Esophagus squamous epithelium (tissue), 5 donors: ENCODE results near the gene ZSWIM6. TPM values are rescaled to one million over a fixed set of nuclear protein-coding genes. Genes with fewer than 3 reads are reported as not detected.
A peak's percentile ranks its signal among the peaks of the same experiment; 100 is the strongest.

Experiments used
- DNase-seq: peaks from one replicate; lab custom pipeline; 2025; lab: John Stamatoyannopoulos, UW
- H3K27ac ChIP-seq, 4 donors: fragments of 200-600 bp; sonication (generic); one replicate each; pipeline ENCODE4 v1.5.1; 2016 to 2019; ENCODE audit warnings: mild to moderate bottlenecking in 1 of 4
- H3K27me3 ChIP-seq, 4 donors: fragments of 200-600 bp; sonication (generic); 1 replicate in 3 of 4; 2 replicates in 1 of 4; pipeline versions ENCODE4 v1.5.1 to v1.6.0; 2017 to 2021; ENCODE audit warnings: antibody characterized with exemption in 1 of 4
- H3K36me3 ChIP-seq, 3 donors: fragments of 200-600 bp; sonication (generic); one replicate each; pipeline ENCODE4 v1.5.1; 2016 to 2019
- H3K4me1 ChIP-seq, 3 donors: fragments of 200-600 bp; sonication (generic); one replicate each; pipeline ENCODE4 v1.5.1; 2017 to 2019
- H3K4me3 ChIP-seq, 4 donors: fragments of 200-600 bp; sonication (generic); 1 replicate in 3 of 4; 2 replicates in 1 of 4; pipeline ENCODE4 v1.5.1; 2016 to 2019; ENCODE audit warnings: mild to moderate bottlenecking in 2 of 4, moderate library complexity in 1 of 4
- H3K9me3 ChIP-seq, 3 donors: fragments of 200-600 bp; sonication (generic); one replicate each; pipeline ENCODE4 v1.5.1; 2016 to 2019
- POLR2A ChIP-seq, 4 donors: fragments of 450-650 bp; IDR thresholded peaks; one replicate each; pipeline ENCODE4 v1.6.1; 2017; ENCODE audit warnings: antibody characterized with exemption in 4 of 4, mild to moderate bottlenecking in 4 of 4, moderate library complexity in 3 of 4
- WGBS, 2 donors: methylation state at CpG; one replicate each; pipeline ENCODE4 v1.1.5; 2018; 5-methylcytosine and 5-hydroxymethylcytosine counted together
- intact Hi-C: fragments of 100-400 bp; cut with DNase I; formaldehyde crosslinking; loops from one replicate; pipeline ENCODE4 v1.15.0; 2022
- total RNA-seq, 4 donors: library from RNA; depleted of rRNA; stranded (reverse); fragments of >200 nt; gene quantifications; one replicate each; pipeline ENCODE4 v1.1.0, GENCODE V29; 2016
- TF ChIP-seq, protein P1 (sequence below), 6 experiments: fragments of 450-650 bp in 4 of 6; fragments of 200-600 bp in 2 of 6; sonication (generic) in 2 of 6; IDR thresholded peaks; one replicate each; pipeline ENCODE4 v1.5.1; 2016 to 2019; ENCODE audit warnings: antibody characterized with exemption in 6 of 6, mild to moderate bottlenecking in 4 of 6, moderate library complexity in 4 of 6
- donor health status: DM: yes; HTN: yes; CAD: no.

Gene ZSWIM6
- total RNA-seq, 4 donors from 2014 or later: 6.4 to 12.4 (median 8.8) TPM

DNA sequence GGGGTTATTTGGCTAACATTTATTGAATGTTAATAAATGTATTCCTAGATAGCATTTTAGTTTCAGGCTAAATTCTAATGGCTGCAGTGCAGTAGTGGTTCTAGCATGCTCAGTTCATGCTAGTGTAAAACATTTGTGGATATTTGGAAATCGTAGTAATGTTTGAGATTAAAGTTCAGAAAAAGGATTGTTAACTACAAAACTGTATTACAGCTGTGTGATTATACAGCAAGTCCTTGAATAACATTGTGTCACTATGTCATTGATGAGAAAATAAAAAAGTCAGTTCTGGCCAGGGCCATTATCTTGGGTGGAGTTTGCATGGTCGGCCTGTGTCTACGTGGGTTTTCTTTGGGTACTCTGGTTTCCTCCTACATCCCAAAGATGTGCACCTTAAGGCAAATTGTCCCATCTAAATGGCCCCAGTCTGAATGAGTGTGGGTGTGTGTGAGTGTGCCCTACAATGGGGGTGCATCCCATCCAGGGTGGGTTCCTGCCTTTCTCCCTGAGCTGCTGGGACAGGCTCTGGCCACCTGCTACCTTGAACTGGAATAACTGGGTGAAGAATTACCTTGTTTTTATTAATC, 8.8 kb downstream of the ZSWIM6 start:
- intact Hi-C loops: no loop called here

DNA sequence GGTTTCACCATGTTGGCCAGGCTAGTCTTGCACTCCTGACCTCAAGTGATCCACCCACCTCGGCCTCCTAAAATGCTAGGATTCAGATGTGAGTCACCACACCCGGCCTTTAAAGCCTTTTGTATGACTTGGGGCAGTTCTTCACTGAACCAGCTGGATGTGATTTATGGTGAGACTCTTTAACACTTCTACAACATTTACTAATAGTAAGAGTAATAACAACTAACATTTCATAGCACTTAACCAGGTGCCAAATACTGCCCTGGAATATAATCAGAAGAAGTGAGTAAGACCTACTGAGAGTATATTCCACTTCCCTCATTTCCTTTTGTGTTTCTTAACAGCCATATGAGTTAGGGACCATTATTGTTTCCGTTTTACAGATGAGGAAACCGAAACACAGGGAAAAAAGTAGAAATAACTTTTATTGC, 10.0 kb downstream of the ZSWIM6 start:
- Histone ChIP-seq H3K4me3 (no peak overlapping the region), H3K9me3 (no peaks in the 10 kb centered on the region), H3K27ac (no peak overlapping the region), H3K4me1 (peaks cover 0 to 38% (median 24%) of the 10 kb centered on the region in 3 donors), H3K27me3 (no peaks in the 10 kb centered on the region), H3K36me3 (no peaks in the 10 kb centered on the region)
- TF ChIP-seq, protein P1, sequence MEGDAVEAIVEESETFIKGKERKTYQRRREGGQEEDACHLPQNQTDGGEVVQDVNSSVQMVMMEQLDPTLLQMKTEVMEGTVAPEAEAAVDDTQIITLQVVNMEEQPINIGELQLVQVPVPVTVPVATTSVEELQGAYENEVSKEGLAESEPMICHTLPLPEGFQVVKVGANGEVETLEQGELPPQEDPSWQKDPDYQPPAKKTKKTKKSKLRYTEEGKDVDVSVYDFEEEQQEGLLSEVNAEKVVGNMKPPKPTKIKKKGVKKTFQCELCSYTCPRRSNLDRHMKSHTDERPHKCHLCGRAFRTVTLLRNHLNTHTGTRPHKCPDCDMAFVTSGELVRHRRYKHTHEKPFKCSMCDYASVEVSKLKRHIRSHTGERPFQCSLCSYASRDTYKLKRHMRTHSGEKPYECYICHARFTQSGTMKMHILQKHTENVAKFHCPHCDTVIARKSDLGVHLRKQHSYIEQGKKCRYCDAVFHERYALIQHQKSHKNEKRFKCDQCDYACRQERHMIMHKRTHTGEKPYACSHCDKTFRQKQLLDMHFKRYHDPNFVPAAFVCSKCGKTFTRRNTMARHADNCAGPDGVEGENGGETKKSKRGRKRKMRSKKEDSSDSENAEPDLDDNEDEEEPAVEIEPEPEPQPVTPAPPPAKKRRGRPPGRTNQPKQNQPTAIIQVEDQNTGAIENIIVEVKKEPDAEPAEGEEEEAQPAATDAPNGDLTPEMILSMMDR (IDR thresholded peaks at IDR 0.05): no peak
- no peak for TF ChIP-seq POLR2A (IDR thresholded peaks at IDR 0.05)
- no peak for DNase-seq
- intact Hi-C loops: no loop called here
- WGBS, 2 donors: 52 to 65% methylated on average over 3 to 4 of the region's 4 CpGs

More for the DNA sequence above, 8.8 kb downstream of the ZSWIM6 start:
- DNase-seq: no peak
- Histone ChIP-seq H3K4me1 (peaks cover 0 to 36% (median 24%) of the 10 kb centered on the region in 3 donors), H3K36me3 (no peaks in the 10 kb centered on the region), H3K27me3 (no peaks in the 10 kb centered on the region), H3K4me3 (no peak overlapping the region), H3K9me3 (no peaks in the 10 kb centered on the region), H3K27ac (no peak overlapping the region)
- WGBS, 2 donors: 86 to 98% methylated on average over 3 of the region's 3 CpGs
- no peak for TF ChIP-seq POLR2A (IDR thresholded peaks at IDR 0.05)

DNA sequence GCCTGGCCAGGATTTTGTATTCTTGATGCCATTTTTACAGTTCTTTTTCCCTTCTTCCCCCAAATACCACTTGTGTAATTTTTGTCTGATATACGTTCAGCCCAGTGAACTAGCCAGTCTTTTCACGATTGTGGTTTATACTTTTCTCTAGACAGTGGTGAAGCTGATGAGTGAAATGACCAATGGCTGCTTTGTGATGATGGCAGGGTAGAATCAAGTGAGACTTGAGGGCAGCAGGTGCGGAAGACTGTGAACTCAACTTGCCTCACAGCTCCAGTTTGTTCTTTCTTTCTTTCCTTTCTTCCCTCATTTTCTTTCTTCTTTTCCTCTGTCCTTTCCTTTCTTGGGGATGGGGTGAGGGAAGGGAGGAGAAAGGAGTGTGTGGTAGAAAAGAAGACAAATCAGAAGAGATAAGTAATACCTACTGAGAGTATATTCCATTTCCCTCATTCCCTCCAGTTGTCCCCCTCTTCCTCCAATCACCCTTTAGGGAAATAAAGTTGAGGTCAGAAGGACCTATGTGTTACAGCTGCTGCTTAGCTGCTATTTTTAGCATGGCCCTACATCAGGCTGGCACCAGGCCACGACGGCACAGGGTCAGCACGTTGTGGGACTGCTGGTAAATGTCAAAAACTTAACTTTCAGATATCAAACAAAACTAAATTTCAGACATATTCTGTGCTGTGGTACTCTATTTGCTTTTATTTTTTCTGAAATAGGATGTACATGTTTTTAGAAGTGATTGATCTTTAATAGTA, 12.3 kb downstream of the ZSWIM6 start:
- no peak for DNase-seq
- Histone ChIP-seq H3K27me3 (no peaks in the 10 kb centered on the region), H3K36me3 (no peaks in the 10 kb centered on the region), H3K4me3 (no peak overlapping the region), H3K27ac (no peak overlapping the region), H3K4me1 (peaks cover 0 to 43% (median 24%) of the 10 kb centered on the region in 3 donors), H3K9me3 (no peaks in the 10 kb centered on the region)
- WGBS, 2 donors: 68 to 69% methylated on average over 6 of the region's 6 CpGs
- intact Hi-C loops: no loop called here
- no peak for TF ChIP-seq POLR2A (IDR thresholded peaks at IDR 0.05)
- TF ChIP-seq, protein P1 (IDR thresholded peaks at IDR 0.05): no peak

DNA sequence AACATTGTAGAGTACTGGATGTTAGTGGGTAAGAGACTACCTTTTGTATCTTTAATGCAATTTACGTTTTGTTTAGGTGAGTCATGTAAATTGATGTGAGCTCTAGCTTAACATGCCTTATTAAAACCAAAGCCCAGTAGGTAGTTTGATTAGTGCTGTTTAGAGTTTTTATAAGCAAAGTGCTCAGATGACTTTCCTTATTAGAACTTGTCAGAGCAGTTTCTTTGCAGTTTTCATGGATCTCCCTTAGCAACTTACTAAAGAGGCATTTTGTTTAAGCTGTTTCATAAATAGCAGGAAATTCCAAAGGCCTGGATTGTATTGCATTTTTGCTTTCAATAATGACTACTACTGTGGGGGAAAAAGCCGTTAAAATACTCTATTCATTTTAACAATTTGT, 14.5 kb downstream of the ZSWIM6 start:
- 49 to 57% methylated on average over 2 of the region's 2 CpGs for WGBS, 2 donors
- Histone ChIP-seq H3K4me3 (no peak overlapping the region), H3K27me3 (no peaks in the 10 kb centered on the region), H3K4me1 (peaks cover 0 to 52% (median 24%) of the 10 kb centered on the region in 3 donors), H3K9me3 (no peaks in the 10 kb centered on the region), H3K27ac (no peak overlapping the region), H3K36me3 (no peaks in the 10 kb centered on the region)
- intact Hi-C loops: no loop called here
- DNase-seq: no peak
- TF ChIP-seq, protein P1 (IDR thresholded peaks at IDR 0.05): no peak

DNA sequence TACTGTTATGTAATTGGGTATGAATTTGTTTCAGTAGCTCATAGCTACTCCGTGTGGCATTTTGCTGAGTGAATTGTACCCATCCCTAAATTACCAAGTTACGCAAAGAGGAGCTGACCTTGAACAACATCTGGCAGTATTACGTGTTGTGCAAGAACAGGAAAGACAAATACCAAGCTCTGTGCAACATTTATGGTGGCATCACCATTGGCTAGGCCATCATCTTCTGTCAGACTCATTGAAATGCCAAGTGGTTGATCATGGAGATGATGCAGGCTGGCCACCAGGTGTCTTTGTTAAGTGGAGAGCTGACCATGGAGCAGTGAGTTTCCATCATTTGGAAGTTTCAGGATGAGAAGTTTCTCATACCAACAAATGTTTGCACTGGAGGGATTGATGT, 15.0 kb downstream of the ZSWIM6 start:
- WGBS, 2 donors: 79 to 84% methylated on average over 3 of the region's 3 CpGs
- no peaks in the 10 kb centered on the region for H3K36me3 ChIP-seq
- no peak overlapping the region for H3K4me3 ChIP-seq
- H3K4me1 ChIP-seq: peaks cover 0 to 52% (median 23%) of the 10 kb centered on the region in 3 donors
- H3K27ac ChIP-seq: no peak overlapping the region
- no peak for DNase-seq
- H3K9me3 ChIP-seq: no peaks in the 10 kb centered on the region
- intact Hi-C loops: no loop called here
- TF ChIP-seq, protein P1 (IDR thresholded peaks at IDR 0.05): peak in 1 of 6 experiments; percentile 19
- no peak for TF ChIP-seq POLR2A (IDR thresholded peaks at IDR 0.05)
- H3K27me3 ChIP-seq: no peaks in the 10 kb centered on the region
